ENCODE measurements around the gene TCF7L1.
"Not testable (repeated sequence)": the region's sequence is repeated elsewhere in the genome, so short reads cannot be mapped to it uniquely, and the experiment has no call there.

The TCF7L1 gene

DNA sequence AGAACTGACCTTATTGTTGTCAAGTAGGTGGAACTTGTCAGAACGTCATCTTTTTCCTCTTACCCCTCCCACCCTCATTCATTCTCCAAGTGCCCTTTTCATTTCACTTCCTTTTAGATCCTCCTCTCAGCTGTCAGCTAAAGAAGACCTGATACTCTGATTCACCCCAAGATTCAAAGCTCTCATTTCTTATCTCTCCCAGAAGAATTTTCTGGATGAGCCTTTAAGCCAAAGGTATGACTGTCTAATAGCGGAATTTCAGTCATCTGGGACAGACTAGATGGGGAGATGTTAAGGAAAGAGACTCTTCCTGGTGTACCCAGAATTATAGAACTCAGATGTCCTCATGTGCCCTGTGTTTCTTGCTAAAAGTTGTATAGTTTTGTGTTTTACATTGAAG lies 53.9 kb downstream of the TCF7L1 start:
- no peak for DNase-seq

- no peak for DNase-seq
These were observed 55.7 kb downstream of the TCF7L1 start for GRCh38 chr2:85188852-85189251.

GRCh38 chr2:85189606-85190270 lies 56.5 kb downstream of the TCF7L1 start:
- DNase-seq: no peak

DNA sequence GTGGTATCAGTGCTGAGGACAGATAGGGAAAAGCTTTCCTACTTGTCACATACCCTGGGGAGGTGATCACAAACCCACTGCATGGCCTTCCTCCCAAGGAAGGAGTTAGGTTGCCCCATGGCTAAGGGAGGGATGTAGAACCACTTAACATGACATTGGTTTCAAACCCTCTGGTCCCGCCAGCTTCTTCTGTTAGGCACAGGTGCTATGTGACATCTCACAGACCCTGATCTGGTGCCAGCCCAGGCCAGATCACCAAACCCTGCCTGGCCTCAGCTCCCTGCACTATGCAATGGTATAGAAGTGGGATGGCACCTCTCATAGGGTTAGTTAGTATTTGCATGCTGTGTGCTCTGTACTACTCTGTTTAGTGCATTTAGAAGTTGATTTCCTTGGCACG lies 58.0 kb downstream of the TCF7L1 start:
- no peak for DNase-seq

DNA sequence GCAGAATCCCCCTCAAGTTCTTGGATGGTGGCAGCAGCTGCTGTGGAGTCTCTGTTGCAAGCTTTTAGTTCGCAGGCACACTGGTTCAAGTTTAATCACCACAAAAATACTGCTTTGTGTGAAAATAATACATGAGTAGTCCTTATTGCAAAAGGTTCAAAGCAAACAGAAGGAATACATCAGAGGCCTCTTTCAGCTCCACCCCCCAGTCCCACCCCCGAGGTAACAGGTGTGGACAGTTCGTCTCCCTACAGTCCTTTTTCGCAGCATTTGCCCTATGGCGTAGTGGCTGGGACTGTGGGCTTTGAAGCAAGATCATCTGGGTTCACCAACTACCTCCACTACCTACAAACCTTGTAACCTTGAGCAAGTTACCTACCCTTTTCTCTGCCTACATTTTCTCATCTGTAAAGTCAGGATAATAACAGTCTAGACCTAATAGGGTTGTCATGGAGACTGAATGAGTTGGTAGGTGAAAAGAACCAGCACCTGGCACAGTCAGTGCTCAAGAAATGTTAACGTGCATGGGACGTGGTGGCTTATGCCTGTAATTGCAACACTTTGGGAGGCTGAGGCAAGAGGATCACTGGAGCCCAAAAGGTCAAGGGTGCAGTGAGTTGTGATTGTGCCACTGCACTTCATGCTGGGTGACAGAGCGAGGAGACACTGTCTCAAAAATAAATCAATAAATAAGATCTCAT lies 61.7 kb downstream of the TCF7L1 start:
- no peak for DNase-seq

- DNase-seq: no peak
These were observed 62.8 kb downstream of the TCF7L1 start for GRCh38 chr2:85195956-85196355.

DNA sequence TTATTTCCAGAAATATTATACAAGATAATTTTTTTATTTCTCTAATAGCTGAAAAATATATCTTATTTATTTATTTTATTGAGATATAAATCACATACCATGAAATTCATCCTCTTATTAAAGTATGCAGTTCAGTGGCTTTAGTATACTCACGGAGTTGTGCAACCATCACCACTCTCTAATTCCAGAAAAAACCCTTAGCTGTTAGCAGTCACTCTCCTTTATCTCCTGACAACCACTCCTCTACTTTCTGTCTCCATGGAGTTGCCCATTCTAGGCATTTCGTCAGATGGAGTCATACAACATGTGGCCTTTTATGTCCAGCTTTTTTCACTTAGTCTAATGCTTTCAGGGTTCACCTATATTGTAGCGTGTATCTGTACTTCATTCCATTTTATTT lies 66.5 kb downstream of the TCF7L1 start:
- no peak for DNase-seq

DNA sequence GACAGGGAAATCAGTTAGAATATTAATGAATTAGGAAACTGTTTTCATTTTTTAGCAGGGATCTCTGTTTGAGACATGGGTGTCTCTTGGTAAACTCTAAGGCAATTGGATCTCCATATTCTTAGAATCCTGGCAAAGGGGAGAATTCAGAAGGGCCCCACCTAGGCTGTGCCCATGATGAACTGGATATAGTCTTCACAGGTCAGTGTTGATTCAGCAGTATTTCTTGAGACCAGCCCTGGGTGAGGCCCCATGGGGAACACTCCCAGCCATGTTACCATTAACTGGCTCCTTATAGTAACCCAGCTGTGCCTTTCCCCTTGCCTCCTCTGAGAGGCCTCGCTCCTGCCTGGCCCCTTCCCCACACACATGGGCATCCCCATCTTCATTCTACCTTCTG lies 76.7 kb downstream of the TCF7L1 start:
- DNase-seq: no peak

- DNase-seq: no peak
These were observed 77.3 kb downstream of the TCF7L1 start for GRCh38 chr2:85210511-85210910.

GRCh38 chr2:85211606-85212005 lies 78.4 kb downstream of the TCF7L1 start:
- not testable (repeated sequence) for DNase-seq

DNA sequence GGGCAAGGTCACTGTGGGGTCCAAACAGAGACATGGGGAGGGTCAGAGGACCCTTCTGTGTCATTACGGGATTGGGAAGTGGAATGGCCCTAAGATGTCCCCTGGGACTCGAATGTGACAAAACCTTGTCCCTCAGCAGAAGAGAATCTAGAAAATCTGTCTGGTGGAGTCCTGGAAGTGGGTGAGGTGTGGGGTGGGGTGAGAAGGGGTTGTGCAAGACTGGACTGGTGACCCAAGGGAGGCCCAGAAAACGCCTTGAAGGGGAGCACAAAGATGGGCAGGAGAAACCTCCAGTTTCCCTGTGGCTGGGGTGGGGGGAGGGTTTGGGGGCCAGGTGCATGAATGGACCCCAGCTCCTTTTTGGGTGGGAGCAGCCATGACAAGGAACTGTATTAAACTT lies 79.6 kb downstream of the TCF7L1 start:
- DNase-seq: no peak

GRCh38 chr2:85213404-85213803 lies 80.2 kb downstream of the TCF7L1 start:
- DNase-seq: no peak

GRCh38 chr2:85213901-85214512 lies 80.8 kb downstream of the TCF7L1 start:
- no peak for DNase-seq

GRCh38 chr2:85215081-85215447 lies 81.9 kb downstream of the TCF7L1 start:
- DNase-seq: no peak

GRCh38 chr2:85215448-85216401 lies 82.5 kb downstream of the TCF7L1 start:
- DNase-seq: peak; percentile 23

GRCh38 chr2:85216927-85217326 lies 83.7 kb downstream of the TCF7L1 start:
- DNase-seq: no peak

DNA sequence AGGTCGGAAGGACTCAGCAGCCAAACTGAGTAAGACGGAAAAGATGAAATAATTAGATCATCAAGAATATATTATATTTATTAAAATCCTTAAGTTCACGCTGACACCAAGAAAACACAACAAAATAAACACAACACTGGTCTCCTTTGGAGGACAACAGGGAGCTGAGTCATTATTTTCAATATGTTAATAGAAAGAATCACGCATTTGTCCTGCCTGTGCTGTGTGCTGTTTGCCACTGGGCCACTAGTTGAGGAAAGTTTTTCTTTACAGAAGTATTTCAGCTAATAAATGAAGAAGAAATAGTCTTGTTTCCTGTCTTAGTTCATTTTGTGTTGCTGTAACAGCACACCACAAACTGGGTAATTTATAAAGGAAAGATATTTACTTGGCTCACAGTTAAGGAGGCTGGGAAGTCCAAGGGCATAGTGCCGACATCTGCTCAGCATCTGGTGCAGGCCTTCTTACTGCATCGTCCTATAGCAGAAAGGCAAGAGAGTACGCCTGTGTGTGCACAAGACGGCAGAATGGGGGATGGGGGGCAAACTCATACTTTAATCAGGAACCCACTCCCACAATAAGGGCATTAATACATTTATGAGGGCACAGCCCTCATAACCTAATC lies 88.0 kb downstream of the TCF7L1 start:
- DNase-seq: no peak

DNA sequence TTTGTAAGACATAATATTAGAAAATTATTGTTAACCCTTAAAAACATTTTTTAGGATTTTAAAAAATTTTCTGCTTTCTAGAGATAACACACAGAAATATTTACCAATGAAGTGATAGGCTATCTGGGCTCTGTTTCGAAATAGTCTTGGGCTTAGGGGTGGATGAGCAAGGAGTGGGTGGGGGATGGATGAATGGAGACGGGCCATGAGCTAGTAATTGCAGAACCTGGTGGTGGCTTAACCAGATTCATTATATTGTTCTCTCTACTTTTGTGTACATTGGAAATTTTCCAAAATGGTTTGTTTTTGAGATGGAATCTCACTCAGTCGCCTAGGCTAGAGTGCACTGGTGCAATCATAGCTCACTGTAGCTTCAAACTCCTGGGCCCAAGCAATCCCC lies 89.6 kb downstream of the TCF7L1 start:
- DNase-seq: peak; percentile 9

DNA sequence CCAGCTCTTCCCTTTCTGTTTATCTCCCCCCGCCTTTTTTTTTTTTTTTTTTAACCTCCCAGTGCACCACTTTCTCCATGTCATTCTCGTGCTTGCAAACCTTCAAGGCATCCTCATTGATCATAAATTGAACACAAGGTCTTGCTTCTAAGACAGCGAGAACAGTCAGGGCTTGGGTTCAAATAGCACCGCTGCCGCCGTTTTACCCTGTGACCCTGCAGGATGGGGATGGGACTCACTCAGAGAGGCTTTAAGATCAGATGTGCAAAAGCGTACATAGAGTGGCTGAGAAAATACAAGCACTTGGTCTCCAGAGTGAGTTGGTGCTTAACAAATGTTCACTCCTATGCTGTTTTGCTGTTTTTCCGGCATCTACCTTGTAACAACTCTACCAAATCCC lies 93.6 kb downstream of the TCF7L1 start:
- no peak for DNase-seq

- DNase-seq: no peak
These were observed 97.7 kb downstream of the TCF7L1 start for GRCh38 chr2:85230679-85231467.

- no peak for DNase-seq
These were observed 98.2 kb downstream of the TCF7L1 start for GRCh38 chr2:85231468-85231805.

DNA sequence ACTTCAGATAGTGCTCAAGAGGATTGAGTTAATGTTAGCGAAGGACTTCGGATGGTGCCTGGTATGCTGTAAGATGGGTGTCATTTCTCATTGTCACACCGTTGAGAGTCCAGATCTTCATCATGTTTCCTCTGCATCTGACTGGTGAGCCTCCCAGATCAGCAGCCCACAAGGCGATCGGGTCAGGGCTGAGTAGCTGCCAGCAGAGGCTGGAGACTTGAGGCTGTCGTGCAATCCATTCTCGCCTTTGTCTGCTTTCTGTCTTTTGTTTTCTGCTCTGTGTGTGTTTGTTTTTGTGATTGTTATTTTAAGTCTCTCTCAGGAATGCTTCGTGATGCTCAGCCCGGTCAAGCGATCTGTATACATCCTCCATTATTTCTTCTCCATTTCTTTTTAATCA lies 98.8 kb downstream of the TCF7L1 start:
- DNase-seq: no peak

Data from DMS153 (cell line).